ENCODE results near the gene KCTD10. TPM values are rescaled to one million over a fixed set of nuclear protein-coding genes. Genes with fewer than 3 reads are reported as not detected.

Gene KCTD10
- total and polyA plus RNA-seq, 10 of the 15 experiments (the other 5 are each of a cell fraction or from before 2014, with no cell fraction given), result 5.6 to 52.0 (median 34.2) TPM

DNA sequence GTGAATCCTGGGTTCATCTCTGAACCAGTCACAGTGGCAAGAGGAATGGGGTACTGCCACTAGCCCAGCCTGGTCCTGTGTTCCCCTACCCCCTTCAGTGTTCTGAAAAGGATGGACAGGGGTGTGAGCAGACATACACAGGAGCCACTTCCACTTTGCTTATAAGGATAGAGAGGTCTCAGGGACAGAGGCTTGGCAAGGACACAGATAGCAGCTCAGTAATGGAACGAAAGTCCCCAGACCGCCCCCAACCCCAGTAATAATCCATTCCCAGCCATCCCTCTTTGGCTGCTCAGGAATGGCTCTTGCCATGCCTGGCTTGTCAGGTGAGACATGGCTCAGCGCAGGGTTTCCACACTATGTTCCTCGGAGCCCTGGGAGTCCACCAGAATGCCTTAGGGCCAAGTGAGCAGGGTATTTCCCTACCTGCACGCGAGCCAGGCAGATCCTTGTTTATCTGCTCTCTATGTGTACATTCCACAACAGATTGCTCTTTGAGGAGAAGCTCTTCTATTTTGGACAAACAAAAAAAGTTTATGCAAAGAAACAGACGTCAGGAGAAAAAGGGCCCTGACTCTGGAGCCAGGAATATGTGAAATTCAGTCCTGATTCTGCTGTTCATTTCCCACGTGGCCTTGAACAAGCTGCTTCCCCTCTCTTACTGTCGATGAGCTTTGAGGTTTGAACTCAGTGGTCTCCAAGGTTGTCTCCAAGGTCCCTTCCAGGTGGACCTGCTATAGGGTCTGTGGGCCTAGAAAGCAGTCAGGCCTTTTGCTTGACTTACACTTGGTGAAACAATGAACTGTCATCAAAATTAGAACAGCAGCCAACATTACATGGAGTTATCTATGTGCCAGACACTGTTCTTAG lies 10.3 kb upstream of the KCTD10 start:
- H3K36me3 ChIP-seq (ENCODE audit: control insufficient read depth in 2 of 2, insufficient read depth in 2 of 2, low read length in 1 of 2), result peaks cover 4 to 17% of the 10 kb centered on the region in 2 experiments
- no peaks in the 10 kb centered on the region for H3K79me2 ChIP-seq (ENCODE audit: control insufficient read depth, insufficient read depth, low read length)
- CTCF ChIA-PET, result no interaction called here
- no peak overlapping the region for H3K4me3 ChIP-seq
- no peak overlapping the region for H3K9ac ChIP-seq (ENCODE audit: control insufficient read depth, insufficient read depth, low read length)
- SMC1A ChIA-PET (ENCODE audit: uncharacterized antibody, unreplicated experiment), result no interaction called here
- RAD21 ChIA-PET (ENCODE audit: unreplicated experiment), result no interaction called here
- POLR2A ChIA-PET, result no interaction called here
- BruUV-seq (replicated peaks), result no TSS peak
- no peaks in the 10 kb centered on the region for H3K27me3 ChIP-seq (replicated peaks in 1 of 2; ENCODE audit: control insufficient read depth in 2 of 2, insufficient read depth in 2 of 2, low read length in 1 of 2)
- H3K4me1 ChIP-seq (ENCODE audit: control insufficient read depth, insufficient read depth, low read length), result no peaks in the 10 kb centered on the region
- H4K20me1 ChIP-seq (ENCODE audit: control insufficient read depth, insufficient read depth), result no peaks in the 10 kb centered on the region
- H3K9me3 ChIP-seq (replicated peaks; ENCODE audit: control insufficient read depth, insufficient read depth, low read length), result no peaks in the 10 kb centered on the region
- 88% methylated on average over 9 of the region's 9 CpGs for WGBS (ENCODE audit: insufficient coverage, insufficient replicate concordance, low lambda C conversion rate, missing lambda C conversion rate)
- DNase-seq (ENCODE audit: low read depth, low spot score) (no peak), FAIRE-seq (no peak), ATAC-seq (no peak)
- intact Hi-C loops (cut with micrococcal nuclease; ENCODE audit: unreplicated experiment) (no loop called here), in situ Hi-C loops (cut with MboI) (no loop called here)
- H3K27ac ChIP-seq (ENCODE audit: control insufficient read depth, insufficient read depth), result no peak overlapping the region
- H2AFZ ChIP-seq (ENCODE audit: control insufficient read depth, low read depth, low read length), result no peak overlapping the region
- H3K4me2 ChIP-seq (ENCODE audit: control insufficient read depth, insufficient read depth), result no peak overlapping the region
- TF ChIP-seq NBN (IDR thresholded peaks at IDR 0.05) (no peak), SMARCA5 (IDR thresholded peaks at IDR 0.05) (no peak), TCF12 (IDR thresholded peaks at IDR 0.05; ENCODE audit: low read depth, low read length) (no peak), STAT3 (IDR thresholded peaks at IDR 0.05; ENCODE audit: low read depth, low read length) (no peak), POLR2AphosphoS5 (IDR thresholded peaks at IDR 0.05; ENCODE audit: low read length) (no peak), SPI1 (IDR thresholded peaks at IDR 0.05; ENCODE audit: borderline replicate concordance, insufficient read depth, low read depth, low read length) (no peak)
- TF ChIP-seq, protein P1, sequence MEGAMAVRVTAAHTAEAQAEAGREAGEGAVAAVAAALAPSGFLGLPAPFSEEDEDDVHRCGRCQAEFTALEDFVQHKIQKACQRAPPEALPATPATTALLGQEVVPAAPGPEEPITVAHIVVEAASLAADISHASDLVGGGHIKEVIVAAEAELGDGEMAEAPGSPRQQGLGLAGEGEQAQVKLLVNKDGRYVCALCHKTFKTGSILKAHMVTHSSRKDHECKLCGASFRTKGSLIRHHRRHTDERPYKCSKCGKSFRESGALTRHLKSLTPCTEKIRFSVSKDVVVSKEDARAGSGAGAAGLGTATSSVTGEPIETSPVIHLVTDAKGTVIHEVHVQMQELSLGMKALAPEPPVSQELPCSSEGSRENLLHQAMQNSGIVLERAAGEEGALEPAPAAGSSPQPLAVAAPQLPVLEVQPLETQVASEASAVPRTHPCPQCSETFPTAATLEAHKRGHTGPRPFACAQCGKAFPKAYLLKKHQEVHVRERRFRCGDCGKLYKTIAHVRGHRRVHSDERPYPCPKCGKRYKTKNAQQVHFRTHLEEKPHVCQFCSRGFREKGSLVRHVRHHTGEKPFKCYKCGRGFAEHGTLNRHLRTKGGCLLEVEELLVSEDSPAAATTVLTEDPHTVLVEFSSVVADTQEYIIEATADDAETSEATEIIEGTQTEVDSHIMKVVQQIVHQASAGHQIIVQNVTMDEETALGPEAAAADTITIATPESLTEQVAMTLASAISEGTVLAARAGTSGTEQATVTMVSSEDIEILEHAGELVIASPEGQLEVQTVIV (IDR thresholded peaks at IDR 0.05; ENCODE audit: borderline replicate concordance, partially characterized antibody), result no peak
- TF ChIP-seq, protein P2, sequence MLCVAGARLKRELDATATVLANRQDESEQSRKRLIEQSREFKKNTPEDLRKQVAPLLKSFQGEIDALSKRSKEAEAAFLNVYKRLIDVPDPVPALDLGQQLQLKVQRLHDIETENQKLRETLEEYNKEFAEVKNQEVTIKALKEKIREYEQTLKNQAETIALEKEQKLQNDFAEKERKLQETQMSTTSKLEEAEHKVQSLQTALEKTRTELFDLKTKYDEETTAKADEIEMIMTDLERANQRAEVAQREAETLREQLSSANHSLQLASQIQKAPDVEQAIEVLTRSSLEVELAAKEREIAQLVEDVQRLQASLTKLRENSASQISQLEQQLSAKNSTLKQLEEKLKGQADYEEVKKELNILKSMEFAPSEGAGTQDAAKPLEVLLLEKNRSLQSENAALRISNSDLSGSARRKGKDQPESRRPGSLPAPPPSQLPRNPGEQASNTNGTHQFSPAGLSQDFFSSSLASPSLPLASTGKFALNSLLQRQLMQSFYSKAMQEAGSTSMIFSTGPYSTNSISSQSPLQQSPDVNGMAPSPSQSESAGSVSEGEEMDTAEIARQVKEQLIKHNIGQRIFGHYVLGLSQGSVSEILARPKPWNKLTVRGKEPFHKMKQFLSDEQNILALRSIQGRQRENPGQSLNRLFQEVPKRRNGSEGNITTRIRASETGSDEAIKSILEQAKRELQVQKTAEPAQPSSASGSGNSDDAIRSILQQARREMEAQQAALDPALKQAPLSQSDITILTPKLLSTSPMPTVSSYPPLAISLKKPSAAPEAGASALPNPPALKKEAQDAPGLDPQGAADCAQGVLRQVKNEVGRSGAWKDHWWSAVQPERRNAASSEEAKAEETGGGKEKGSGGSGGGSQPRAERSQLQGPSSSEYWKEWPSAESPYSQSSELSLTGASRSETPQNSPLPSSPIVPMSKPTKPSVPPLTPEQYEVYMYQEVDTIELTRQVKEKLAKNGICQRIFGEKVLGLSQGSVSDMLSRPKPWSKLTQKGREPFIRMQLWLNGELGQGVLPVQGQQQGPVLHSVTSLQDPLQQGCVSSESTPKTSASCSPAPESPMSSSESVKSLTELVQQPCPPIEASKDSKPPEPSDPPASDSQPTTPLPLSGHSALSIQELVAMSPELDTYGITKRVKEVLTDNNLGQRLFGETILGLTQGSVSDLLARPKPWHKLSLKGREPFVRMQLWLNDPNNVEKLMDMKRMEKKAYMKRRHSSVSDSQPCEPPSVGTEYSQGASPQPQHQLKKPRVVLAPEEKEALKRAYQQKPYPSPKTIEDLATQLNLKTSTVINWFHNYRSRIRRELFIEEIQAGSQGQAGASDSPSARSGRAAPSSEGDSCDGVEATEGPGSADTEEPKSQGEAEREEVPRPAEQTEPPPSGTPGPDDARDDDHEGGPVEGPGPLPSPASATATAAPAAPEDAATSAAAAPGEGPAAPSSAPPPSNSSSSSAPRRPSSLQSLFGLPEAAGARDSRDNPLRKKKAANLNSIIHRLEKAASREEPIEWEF (IDR thresholded peaks at IDR 0.05; ENCODE audit: insufficient replicate concordance, low read depth, low read length), result no peak
- TF ChIP-seq, protein P3, sequence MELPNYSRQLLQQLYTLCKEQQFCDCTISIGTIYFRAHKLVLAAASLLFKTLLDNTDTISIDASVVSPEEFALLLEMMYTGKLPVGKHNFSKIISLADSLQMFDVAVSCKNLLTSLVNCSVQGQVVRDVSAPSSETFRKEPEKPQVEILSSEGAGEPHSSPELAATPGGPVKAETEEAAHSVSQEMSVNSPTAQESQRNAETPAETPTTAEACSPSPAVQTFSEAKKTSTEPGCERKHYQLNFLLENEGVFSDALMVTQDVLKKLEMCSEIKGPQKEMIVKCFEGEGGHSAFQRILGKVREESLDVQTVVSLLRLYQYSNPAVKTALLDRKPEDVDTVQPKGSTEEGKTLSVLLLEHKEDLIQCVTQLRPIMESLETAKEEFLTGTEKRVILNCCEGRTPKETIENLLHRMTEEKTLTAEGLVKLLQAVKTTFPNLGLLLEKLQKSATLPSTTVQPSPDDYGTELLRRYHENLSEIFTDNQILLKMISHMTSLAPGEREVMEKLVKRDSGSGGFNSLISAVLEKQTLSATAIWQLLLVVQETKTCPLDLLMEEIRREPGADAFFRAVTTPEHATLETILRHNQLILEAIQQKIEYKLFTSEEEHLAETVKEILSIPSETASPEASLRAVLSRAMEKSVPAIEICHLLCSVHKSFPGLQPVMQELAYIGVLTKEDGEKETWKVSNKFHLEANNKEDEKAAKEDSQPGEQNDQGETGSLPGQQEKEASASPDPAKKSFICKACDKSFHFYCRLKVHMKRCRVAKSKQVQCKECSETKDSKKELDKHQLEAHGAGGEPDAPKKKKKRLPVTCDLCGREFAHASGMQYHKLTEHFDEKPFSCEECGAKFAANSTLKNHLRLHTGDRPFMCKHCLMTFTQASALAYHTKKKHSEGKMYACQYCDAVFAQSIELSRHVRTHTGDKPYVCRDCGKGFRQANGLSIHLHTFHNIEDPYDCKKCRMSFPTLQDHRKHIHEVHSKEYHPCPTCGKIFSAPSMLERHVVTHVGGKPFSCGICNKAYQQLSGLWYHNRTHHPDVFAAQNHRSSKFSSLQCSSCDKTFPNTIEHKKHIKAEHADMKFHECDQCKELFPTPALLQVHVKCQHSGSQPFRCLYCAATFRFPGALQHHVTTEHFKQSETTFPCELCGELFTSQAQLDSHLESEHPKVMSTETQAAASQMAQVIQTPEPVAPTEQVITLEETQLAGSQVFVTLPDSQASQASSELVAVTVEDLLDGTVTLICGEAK (IDR thresholded peaks at IDR 0.05; ENCODE audit: borderline replicate concordance), result no peak
- TF ChIP-seq, protein P4, sequence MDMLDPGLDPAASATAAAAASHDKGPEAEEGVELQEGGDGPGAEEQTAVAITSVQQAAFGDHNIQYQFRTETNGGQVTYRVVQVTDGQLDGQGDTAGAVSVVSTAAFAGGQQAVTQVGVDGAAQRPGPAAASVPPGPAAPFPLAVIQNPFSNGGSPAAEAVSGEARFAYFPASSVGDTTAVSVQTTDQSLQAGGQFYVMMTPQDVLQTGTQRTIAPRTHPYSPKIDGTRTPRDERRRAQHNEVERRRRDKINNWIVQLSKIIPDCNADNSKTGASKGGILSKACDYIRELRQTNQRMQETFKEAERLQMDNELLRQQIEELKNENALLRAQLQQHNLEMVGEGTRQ (IDR thresholded peaks at IDR 0.05; ENCODE audit: borderline replicate concordance, low read depth, low read length), result no peak
